Renal cortex interstitium (tissue), 15 donors: ENCODE data around the gene STK32C. TPM values are rescaled to one million over a fixed set of nuclear protein-coding genes. Genes with fewer than 3 reads are reported as not detected.

Experiments used
- DNase-seq, 11 donors: peaks; one replicate each; pipeline ENCODE4 v3.0.0-alpha.2; 2013; ENCODE audit warnings: low read depth in 9 of 11, low spot score in 4 of 11; ENCODE audit errors: extremely low read depth in 1 of 11
- long read RNA-seq, 16 experiments: transcript quantifications; one replicate each; lab custom pipeline, GENCODE V29; 2026
- polyA plus RNA-seq, 3 donors: library from polyadenylated mRNA; unstranded; fragments of 120-200 nt; gene quantifications; one replicate each; pipeline ENCODE4 v1.2.1, GENCODE V29; 2013; ENCODE audit not compliant: insufficient read length in 3 of 3

STK32C gene
- 10 to 100 TPM; 11.6 to 13.9 (median 12.9) TPM for polyA plus RNA-seq
- long read RNA-seq, donor 1, partial matches to known transcripts: 8 of 11 reads
- long read RNA-seq, donor 1, other reads (novel, unspliced or antisense): 0 of 11 reads
- long read RNA-seq, donor 2, partial matches to known transcripts: 0 of 6 reads
- long read RNA-seq, donor 2, other reads (novel, unspliced or antisense): 0 of 6 reads
- long read RNA-seq, donor 3, partial matches to known transcripts: 0 of 6 reads
- long read RNA-seq, donor 3, other reads (novel, unspliced or antisense): 0 of 6 reads
- long read RNA-seq, donor 4, partial matches to known transcripts: 15 of 20 reads
- long read RNA-seq, donor 4, other reads (novel, unspliced or antisense): 0 of 20 reads
- long read RNA-seq, donor 5: 0 reads
- long read RNA-seq, donor 6, partial matches to known transcripts: 0 of 6 reads
- long read RNA-seq, donor 6, other reads (novel, unspliced or antisense): 0 of 6 reads
- long read RNA-seq, donor 7, partial matches to known transcripts: 0 of 7 reads
- long read RNA-seq, donor 7, other reads (novel, unspliced or antisense): 0 of 7 reads
- long read RNA-seq, donor 8, transcript STK32C-205 (2 exons, 607 nt): major isoform, 5 of 27 reads
- long read RNA-seq, donor 8, partial matches to known transcripts: 17 of 27 reads
- long read RNA-seq, donor 8, other reads (novel, unspliced or antisense): 0 of 27 reads
- long read RNA-seq, donor 9, partial matches to known transcripts: 6 of 11 reads
- long read RNA-seq, donor 9, other reads (novel, unspliced or antisense): 0 of 11 reads
- long read RNA-seq, donor 10, partial matches to known transcripts: 0 of 3 reads
- long read RNA-seq, donor 10, other reads (novel, unspliced or antisense): 0 of 3 reads
- long read RNA-seq, donor 11, partial matches to known transcripts: 0 of 5 reads
- long read RNA-seq, donor 11, other reads (novel, unspliced or antisense): 0 of 5 reads
- long read RNA-seq, donor 12, partial matches to known transcripts: 0 of 2 reads
- long read RNA-seq, donor 12, other reads (novel, unspliced or antisense): 0 of 2 reads
- long read RNA-seq, donor 13: 0 reads
- long read RNA-seq, donor 14, transcript STK32C-202 (2 exons, 733 nt): major isoform, 6 of 12 reads
- long read RNA-seq, donor 14, partial matches to known transcripts: 5 of 12 reads
- long read RNA-seq, donor 14, other reads (novel, unspliced or antisense): 0 of 12 reads
- long read RNA-seq, donor 15, partial matches to known transcripts: 0 of 2 reads
- long read RNA-seq, donor 15, other reads (novel, unspliced or antisense): 0 of 2 reads
- long read RNA-seq, donor 16, transcript STK32C-202 (2 exons, 733 nt): major isoform, 9 of 13 reads
- long read RNA-seq, donor 16, partial matches to known transcripts: 0 of 13 reads
- long read RNA-seq, donor 16, other reads (novel, unspliced or antisense): 0 of 13 reads

DNA sequence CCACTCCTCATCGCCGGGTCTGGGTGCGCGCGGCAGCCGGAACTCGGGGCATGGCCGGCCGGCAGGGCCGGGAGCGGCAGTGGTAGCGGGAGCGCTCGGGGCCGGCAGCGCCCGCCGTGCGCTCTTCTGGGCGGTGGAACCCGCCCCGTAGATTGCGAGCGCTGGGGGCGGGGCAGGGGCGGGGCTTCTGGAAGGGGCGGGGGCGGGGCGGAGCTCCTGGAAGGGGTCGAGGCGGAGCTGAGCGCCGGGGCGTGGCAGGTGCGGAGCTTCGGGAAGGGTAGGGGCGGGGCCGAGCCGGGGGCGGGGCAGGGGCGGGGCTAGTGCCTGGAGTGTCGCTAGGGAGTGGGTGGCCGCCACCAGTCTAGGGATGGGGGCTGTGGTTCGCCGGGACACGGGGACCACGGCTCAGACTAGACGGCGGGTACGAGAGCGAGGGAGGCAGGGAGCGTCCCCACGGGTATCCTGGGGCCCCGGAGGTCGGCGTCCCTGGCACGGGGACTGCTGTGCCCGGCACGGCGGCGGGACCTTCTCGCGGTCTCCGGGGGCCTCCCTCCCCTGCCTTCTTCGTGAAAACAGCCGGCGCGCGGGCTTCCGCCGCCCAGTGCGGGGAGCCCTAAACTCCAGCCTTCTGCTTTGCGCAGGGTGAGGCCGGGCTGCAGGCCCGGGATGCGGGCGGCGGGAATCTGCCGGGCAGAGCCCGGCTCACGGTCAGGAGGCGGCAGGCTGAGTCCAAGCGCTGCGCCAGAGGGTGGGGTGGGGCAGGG lies at the start of gene STK32C:
STK32C (minus strand) TSS at position 128 of the 764 bp plus-strand sequence; CDS start at position 11, 117 bp downstream.
- peak in 9 of 11 donors; percentile 67 to 84 (median 80) for DNase-seq

DNA sequence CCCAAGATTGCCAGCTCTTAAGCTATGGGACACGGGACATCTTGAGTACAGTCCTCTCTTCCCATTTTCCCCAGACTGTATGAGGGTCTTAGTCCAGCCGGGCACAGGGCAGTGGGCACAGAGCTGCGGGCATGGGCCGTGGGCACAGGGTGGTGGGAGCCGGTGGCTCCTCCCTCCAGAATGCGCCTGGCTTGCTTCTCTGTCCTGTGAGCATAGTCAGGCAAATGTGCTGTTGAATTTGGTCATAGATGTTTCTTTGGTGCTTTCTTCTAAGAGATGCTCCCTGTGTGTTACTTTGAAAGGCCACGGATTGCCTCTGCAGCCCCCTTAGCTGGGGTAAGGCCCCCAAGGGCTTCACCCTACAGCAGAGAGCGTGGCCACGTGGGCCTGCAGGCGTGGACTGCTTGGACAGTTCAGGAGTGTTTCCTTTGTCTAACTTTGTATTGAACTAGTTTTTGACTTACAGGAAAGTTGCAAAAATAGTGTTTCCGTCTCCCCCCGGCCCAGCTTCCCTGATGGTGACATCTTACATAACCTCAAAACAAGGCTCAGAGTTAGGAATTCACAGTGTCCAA lies 49.0 kb upstream of the STK32C start:
- DNase-seq: no peak

DNA sequence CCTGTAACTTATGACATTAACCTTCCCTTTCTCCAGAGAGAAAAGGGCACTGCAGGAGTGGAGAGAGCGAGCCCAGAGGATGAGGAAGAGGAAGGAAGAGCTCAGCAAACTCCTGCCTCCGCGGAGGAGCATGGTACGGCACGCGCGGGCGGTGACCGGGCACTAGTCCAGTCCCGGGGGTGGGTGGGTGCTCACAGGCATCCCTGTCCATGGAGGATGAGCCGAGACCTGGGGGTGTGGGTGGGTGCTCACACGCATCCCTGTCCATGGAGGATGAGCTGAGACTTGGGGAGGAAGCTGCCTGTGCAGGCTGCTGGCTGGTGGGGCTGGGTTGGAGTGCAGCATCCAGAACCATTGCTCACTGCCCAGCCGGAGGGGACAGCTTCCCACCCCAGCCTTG lies 48.0 kb upstream of the STK32C start:
- no peak for DNase-seq

DNA sequence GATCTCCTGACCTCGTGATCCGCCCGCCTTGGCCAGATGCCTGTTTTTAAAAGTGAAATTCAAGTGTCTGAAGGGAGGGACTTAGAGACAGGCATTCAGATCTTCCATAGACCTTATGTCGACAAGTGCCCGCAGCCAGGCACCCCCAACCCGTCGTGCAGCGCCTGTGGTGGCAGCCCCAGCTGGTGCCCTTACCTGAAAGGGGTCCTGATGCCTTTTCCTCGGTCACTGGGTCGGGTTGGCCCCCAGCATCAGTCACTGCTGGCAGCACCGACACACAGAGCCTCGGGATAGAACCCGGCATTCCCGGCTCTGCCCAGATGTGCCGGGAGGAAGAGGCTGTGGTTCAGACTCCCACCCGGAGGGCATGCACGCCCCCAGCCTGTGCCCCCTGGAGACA lies 47.5 kb upstream of the STK32C start:
- no peak for DNase-seq

DNA sequence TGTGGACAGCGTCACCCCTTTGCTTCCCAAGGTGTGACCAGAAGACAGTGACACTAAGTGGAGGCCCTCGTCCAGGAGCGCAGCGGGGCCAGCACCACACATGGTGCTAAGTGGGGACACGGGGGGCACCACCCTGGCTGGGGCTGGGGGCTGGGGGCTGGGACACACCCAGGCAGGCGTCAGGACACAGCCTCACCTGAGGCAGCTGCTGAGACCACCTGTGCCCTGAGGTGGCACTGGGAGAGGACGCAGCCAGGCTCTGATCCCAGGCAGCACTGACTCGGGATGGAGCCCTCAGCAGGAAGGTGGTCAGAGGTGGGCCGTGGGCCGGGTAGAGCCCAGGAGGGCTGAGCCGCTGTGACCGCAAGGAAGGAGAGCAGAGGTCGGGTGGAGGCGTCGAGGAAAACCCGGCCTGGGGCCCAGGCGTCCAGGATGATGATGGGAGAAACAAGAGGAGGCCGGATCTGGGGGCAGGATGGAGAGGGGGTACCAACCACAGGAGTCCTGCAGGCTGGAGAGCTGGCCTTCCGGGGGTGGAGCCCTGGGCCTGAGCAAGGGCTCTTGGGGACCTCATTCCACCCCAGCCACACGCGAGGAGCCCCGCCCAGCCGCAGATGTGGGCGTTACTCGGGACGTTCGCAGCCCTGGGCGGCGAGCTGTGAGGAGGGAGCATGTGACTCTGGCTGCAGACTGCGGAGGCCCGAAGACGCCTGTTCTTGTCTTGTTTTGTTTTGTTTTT lies 46.8 kb upstream of the STK32C start:
- DNase-seq: no peak

DNA sequence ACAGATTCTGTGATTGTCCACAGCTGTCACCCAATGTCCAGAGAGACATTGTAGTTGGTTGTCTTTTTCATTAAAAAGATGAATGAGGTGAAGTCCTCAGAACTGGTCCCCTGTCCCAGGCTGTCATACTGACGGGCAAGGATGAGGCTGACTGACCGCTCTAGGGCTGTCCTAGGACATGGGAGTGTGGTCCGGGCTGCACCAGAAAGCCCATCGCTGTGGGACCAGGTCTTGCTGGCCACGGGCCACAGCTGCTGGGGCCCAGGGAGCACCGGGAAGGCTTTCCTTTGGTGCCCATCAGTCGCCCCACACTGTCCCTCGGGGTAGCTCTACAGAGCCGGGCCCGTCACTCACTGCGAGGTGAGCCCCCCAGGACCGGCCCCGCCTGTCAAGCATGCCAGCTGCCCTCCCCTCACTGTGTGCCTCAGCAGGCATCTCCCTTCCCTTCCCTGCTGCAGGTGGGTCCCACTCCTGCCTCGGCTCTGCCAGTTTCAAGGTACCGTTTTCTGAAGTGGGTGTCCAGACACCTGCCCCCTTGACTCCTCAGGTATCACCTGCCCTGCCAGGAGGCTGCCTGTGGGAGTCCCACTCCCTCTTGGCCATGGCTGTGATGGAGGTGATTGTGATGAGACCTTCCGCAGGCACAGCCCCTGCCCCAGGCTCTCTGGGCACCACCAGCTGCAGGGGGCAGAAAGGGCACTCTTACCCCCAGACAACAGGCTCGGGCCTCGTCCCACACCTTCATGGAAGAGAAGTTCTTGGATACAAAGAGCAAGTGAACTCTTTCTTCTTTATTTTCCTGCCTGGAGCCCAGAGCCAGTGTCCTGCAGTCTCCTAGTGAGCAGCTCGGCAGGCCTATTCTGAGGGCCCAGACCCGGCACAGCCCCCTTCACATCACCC lies 46.0 kb upstream of the STK32C start:
- DNase-seq: no peak

DNA sequence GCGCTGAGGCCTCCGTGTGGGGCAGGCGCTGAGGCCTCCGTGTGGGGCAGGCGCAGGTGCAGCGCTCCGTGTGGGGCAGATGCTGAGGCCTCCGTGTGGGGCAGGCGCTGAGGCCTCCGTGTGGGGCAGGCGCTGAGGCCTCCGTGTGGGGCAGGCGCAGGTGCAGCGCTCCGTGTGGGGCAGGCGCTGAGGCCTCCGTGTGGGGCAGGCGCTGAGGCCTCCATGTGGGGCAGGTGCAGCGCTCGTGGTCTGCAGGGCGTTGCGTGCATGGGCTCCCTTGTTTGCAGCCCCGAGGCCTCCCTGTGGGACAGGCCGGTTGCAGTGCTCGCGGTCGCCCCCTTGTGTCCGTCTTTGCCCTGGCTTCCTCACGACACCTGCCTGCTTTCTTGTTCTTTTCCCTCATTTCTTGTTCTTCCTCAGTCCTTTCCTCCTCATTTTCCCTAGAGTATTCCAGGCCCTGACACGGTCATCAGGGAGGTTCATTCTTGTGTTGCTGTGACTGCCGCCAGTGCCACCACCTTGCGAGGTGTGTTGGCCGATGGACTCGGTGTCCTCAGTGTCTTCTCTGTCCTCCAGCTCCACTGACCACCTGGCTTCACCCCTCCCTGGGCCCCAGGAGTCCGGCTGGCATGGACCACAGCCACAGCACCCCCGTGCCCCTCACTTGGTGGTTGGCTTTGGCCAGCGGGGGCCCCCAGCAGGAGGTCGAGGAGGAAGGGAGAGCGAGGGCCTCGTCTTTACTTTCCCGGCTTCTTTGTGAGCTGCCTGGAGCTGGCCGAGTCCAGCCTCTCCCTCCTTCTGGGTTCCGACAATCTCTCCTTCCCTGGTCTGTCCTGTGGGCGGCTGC lies 44.9 kb upstream of the STK32C start:
- DNase-seq: peak in 3 of 11 donors; percentile 39 to 63 (median 44)

DNA sequence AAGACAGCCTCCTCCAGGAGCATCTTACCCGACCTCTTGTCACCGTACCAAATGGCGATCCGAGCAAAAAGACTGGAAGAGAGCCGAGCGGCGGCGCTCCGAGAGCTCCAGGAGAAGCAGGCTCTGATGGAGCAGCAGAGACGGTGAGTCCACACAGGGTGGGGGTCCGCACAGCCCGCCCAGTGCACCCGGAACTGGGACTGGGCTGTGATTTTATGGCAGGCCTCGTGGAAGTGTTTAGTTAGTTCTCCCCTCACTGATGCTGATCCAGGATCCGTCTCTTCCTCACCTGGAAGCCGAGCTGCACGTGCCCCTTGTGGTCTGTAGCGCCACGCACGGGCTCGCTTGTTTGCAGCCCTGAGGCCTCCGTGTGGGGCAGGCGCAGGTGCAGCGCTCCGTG lies 43.9 kb upstream of the STK32C start:
- no peak for DNase-seq

DNA sequence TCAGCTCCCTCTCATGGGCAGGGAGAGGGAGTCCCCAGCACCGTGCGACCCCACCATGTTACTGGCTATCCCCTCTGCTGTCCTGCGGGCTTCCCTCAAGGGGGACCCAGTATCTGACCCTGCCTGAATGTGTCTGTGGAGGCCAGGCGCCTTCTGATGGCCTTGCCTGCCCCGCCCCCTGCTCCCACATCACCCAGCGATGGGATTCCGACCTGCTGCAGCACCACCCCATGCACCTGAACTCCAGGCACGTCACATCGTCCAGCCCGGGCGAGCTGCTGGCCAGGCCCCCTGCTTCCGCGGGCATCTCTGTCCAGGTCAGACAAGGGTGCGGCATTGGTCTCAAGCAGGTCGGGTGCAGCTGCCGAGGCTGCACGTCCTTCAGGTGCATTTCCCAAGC lies 43.2 kb upstream of the STK32C start:
- no peak for DNase-seq

DNA sequence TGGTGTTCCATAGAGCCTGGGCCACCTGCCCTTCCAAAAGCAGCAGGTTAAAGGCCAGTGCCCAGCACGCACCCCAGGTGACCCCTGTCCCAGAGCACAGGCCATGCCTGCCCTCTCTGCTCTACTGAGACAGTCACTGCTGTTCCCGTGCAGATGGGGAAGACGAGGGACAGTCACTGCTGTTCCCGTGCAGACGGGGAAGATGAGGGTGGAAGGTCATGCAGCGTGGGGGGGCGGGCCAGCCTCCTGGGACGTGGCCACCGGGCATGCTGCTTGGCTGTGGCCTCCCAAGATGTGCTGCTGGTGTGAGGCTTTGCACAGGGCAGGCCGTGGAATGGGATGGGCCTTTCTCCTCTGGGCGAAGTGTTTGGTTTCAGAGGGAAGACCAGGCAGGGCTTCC lies 42.6 kb upstream of the STK32C start:
- no peak for DNase-seq

DNA sequence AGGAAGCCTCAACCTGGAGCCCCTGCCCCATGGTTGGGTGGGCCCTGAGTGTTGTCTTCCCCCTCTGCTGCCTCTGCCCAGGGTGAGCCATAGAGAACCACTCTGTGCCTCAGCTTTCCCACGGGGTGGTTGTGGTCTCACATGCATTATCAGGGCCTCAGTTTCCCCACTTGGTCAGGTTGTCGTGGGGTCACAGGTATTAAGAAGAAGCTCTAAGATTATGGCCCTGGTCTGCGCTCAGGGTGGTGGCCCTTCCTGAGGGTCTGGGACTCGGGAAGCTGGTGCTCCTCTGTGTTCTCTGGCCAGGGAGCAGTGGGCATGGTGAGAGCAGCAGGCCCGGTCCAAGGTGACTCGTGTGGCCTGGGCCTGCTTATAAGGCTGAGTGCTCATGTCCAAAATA lies 42.0 kb upstream of the STK32C start:
- no peak for DNase-seq

DNA sequence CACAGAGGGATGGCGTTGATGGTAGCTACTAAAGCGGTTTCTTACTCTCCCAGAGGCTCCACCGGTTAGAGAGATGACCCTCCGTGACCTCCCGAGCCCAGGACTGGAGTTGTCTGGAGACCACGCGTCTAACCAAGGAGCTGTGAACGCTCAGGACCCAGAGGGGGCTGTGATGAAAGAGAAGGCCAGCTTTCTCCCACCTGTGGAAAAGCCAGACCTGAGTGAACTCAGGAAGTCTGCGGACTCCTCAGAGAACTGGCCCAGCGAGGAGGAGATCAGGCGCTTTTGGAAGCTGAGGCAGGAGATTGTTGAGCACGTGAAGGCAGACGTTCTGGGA lies 40.1 kb upstream of the STK32C start:
- no peak for DNase-seq

DNA sequence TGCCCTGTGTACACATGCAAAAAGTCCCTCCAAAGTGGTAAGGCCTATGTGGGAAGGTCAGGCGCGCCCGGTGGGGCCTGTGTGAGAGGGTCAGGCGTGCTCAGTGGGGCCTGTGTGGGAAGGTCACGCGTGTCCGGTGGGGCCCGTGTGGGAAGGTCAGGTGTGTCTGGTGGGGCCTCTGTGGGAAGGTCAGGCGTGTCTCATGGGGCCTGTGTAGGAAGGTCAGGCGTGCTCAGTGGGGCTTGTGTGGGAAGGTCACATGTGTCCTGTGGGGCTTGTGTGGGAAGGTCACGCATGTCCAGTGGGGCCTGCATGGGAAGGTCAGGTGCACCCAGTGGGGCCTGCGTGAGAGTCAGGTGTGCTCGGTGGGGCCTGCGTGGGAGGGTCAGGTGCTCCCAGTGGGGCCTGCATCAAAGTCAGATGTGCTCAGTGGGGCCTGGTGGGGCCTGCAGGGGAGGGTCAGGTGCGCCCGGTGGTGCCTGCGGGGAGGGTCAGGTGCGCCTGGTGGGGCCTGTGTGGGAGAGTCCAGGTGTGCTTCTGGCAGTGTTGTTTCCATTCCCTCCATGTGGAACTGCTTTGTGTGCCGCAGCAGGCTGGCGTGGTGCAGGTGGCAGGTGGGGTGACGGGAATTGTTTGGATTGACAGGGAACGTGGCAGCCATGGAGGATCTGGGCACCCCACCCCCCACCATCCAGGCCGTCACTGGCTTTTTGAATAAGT lies 39.6 kb upstream of the STK32C start:
- DNase-seq: no peak

DNA sequence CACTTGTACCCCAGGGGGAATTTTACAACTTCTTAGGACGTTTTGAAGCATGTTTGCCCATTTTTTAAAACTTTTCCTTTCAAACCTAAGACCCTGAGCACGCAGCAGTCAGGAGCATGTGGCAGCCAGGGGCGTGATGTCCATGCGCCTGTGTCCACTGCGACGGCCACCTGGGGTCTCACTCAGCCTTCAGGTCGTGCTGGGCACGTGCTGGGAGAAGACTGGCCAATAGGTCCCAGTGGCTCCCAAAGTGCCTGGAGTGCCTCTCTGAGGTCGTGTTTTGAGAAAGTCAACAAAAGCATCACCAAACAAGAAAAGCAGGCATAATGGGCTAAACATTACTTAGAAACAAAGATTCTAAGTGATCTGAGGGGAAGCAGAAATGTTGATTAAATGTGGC lies 39.1 kb upstream of the STK32C start:
- DNase-seq: no peak

DNA sequence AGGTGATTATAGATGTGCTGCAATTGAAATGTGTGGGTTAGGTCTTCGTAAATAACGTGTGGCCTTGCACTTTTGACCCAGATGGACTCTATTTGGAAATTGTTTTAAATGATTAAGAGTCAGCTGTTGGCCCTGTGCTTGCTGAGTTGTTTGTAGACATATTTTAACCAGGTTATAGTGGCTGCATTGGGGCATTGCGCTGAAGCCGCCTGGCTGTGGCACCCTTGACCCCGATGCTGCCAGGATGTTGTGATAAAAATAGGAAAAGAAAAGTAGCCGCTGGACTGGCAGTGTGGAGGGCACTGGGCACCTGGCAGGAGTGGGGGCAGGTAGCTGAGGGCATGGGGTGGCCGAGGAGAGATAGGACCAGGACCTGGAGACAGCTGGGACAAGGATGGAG lies 37.6 kb upstream of the STK32C start:
- DNase-seq: no peak
